HG03520 (cell line): ENCODE data around the gene FEZ2.
A peak's percentile ranks its signal among the peaks of the same experiment; 100 is the strongest.

Source experiments
- ATAC-seq: cut with Tn5 transposase; IDR thresholded peaks from one replicate; pipeline ENCODE4 v1.9.1; 2021; ENCODE audit warnings: mild to moderate bottlenecking, moderate library complexity; ENCODE audit not compliant: unreplicated experiment

FEZ2 gene

DNA sequence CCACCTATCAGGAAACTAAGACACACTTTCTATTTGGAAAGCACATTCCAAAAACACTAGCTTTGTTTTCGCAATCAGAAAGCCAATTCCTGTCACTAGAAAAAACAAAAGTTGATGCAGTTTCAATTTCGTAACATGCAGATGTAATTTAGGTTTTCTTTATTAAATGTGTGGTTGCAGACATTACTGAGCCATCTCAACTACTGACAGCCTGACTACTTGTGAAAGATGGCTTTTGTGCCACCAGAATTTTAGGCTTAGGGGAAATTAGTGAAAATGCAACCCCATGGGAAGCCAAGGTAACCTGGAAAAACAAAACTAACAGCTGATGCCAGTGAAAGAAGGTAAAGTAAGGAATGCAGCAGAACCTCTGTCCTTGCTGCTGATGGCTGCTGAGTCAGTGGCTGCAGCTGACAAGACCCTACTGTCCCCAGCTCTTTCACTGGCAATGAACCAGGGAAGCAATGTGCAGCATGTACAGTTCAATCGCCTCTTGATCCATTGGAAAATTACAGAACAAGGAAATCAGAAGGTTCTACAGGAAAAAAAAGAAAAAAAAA, 34.9 kb downstream of the FEZ2 start:
- ATAC-seq: no peak

DNA sequence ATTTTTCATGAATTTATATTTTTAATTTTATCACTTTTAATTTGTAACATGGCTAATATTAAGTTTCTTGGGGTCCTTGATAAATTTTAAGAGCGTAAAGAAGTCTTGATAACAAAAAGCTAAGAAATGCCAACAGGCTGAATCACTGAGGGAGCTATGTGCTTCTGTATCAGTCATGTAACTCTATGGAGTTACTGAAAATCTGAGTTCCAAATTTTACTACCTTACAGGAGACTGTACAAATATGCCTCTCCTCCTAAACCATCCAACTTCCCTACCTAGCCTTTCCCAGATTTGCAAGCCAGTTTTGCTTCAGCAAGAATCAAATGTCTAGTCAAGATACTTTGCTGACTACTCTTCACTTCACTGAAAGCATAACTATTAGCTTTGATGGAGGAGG, 35.7 kb downstream of the FEZ2 start:
- no peak for ATAC-seq

DNA sequence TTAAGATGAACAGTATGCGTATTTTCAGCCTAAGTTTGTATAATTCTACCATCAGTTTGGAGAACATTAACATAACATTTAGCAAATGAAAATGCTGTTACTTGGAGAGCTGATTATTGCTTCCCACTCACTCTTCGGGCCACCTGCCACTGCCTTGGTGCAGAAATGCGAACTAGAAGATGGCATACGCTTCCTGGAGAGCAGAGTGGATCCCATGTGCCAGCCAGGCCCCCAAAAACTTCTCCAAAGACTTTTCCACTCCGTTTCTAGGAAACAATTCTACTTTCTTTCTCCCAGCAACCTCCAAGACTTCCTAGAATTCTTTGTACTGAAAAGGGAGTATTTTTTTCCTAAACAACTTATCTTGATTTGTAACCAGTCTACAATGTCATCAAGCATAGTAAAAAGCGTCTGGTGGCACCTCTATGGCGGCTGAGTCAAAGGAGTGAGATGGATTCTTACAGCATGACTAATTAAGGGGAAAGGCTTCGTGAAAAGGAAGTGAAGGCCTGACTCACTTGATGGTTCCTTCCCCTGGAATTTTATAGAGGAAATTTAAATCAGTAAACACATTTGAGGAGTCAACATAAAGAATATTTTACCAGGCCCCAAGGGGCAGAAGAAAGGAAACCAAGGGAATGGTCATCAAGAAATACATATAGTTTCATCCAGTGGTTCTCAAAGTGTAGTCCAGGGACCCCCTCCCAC, 36.6 kb downstream of the FEZ2 start:
- no peak for ATAC-seq

DNA sequence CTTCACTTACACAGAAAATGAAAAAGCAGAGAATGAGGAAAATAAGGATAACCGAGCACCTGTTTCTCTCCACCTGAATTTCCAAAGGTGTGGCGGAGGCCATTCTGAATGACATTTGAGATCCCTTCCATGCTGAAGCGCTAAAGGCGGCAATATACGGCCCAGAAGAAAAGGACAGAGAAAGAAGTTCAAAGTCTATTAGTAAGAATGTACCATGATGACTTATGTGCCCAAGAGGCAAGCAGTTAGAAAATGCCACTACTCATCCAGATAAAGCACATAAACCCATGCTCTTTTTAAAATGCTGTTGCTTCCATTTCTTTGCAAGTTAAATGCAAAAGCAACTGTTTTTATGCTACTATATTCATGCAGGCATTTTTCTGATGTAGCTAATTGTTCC, 37.2 kb downstream of the FEZ2 start:
- ATAC-seq: no peak

DNA sequence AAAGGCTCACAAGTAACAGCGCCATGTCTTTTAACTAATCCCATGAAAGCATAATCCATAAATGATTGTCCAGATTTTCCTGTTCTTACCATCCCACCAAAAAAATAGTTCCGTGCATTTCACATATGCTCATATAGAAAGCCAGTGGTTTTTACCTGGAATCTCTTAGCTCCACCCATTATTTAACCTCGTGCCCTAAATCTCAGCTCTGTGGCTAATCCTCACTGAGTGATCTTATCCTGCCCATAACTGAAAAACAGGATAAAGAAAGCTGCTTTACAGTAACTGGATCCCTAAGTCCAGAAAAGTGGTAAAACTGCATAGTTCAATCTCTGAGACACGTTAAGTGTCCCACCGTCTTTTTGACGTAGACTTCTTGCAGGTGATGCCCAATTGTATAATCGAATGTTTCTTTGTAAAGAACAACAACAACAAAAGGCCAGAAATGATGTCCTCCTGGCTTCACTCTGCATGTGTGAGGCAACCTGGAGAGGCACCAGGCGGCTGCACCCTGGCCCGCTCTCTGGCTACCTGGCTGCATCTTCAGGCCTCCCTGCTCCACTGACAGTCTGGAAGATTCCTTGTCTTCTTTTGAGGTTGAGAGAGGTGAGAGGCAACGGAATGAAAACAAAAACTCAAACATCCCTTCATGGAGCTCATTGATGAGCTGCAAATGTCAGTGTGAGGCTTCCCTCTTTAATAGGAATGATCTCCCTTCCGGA, 38.6 kb downstream of the FEZ2 start:
- no peak for ATAC-seq

DNA sequence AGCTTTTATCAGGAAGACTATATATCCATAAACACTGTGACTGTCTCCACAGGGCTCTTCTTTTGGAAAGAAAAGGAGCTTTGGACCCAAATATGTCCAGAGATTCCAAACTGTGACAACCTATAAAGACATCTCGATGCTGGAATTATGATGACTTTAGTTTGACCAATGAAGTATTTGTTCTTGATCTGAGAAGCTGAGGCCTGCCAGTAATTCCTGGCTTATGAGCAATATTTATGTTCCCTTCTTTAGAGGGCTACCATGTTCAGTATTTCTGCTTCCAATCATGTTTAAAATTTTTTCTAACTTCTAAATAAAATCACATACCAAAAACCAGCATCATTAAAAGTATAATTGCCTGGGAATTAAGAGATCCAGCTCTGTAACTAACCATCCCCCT, 41.1 kb downstream of the FEZ2 start:
- no peak for ATAC-seq

DNA sequence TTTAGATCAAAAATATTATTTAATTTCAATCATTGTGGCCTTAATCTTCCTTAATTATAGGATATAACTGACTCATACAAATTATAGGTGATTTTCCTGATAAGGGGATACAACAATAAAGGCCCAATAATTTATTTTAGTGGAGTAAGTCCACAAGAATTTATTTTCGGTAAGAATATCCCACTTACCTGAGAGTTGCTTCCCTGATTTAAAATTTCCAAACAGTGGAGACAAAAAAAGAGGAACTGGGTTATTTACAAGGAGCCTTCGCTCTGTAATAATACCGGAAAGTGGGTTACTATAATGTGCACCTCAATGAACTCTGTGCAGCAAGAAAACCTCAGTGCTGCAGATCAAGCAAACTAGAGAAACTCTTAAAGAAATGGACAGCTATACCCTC, 42.2 kb downstream of the FEZ2 start:
- ATAC-seq: no peak

DNA sequence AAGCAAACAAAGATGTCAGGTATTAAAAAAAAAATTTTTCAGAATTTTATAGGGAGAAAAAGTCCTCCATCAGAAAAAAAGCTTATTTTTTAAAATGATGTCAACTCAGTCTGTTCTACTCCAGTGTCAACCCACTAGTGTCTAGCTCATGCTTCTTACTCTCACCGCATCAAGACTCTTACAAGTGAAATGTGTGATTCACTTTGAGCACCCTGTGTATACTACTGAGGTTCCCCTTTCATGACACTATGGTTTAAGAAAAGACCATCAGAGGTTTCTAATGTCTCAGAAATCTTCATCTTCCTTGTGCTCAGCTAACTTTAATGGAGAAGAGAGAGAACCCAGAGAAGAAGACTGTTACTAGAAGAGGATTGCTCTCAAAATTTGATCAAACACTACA, 43.4 kb downstream of the FEZ2 start:
- ATAC-seq: no peak

DNA sequence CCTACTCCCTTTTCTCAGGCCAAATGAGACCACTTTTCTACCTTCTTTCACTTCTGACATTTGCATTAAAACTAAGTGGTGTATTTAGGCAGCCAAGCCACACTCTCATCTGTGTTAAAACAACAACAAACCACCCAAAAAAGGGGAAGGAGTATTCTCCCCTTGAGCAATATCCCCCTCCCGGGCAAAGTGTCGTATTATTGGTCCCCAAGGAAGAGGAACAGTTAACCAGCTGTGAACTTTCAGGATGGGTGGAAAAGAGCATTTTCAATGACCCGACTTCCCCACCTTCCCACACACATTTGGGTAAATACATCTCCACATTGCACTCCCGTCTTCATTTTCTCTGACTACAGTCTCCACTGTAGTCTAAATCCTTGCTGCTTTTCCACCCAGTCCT, 44.3 kb downstream of the FEZ2 start:
- ATAC-seq: no peak

DNA sequence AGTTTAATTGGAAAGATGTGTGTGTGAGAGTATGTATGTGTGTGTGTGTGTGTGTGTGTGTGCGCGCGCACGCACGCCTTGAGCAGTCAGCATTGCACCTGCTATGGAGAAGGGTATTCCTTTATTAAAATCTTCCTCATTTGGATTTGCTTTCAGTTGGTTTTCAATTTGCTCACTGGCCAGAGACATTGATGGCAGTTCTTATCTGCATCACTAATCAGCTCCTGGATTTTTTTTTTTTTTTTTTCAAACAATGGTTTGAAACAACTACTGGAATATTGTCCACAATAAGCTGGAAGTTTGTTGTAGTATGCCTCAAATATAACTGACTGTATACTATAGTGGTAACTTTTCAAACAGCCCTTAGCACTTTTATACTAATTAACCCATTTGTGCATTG, 48.0 kb downstream of the FEZ2 start:
- no peak for ATAC-seq

DNA sequence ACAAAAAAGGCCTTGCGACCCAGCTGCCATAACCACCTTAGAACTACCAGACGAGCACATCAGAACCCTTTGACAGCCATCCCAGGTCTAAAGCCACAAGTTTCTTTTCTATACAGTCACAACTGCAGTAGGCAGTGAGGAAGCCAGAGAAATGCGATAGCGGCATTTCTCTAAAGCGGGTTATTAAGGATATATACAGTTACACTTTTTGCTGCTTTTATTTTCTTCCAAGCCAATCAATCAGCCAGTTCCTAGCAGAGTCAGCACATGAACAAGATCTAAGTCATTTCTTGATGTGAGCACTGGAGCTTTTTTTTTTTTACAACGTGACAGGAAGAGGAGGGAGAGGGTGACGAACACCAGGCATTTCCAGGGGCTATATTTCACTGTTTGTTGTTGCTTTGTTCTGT, 48.8 kb downstream of the FEZ2 start:
- no peak for ATAC-seq

DNA sequence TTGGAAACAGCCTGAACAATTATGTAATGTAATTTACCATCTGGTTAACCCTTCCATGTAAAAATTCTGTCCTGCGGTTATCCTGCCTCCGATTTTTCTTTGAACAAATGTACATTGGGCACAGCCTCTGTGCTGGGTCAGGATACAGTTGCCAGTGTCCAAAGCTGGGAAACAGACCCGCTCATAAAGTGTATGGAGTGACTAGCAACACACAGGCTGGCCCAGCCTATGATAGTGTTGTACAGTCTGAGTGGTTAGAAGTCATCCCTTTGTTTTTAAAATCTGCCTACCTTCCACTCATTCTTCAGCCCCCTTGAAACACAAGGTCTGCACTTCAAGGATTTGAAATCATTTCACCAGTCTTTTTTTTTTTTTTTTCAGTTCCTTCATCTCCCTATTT, 50.1 kb downstream of the FEZ2 start:
- no peak for ATAC-seq

DNA sequence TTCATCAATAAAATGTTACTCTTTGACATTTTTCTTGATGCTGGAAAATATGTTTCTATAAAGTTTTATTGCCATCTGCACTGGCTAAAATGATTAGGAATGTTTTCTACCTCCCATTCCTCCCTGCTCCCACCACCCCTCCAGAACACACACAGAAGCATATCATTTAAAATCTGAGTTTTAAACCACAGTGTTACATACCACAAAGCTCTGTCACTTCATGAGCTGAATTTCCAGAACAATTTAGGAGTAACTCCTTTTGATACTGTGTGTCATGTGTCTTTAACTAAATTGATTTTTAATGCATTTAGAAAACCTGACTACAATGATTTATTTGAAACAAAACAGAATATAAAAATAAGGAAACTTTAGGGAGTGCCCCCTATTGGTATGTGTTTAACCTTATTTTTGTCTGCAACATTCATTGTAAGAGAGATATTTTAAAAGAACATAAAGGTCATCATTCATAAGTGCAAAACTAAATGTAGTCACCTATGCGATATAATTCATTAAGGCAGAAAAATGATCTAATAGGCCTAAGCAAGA, 52.0 kb downstream of the FEZ2 start:
- ATAC-seq: no peak

DNA sequence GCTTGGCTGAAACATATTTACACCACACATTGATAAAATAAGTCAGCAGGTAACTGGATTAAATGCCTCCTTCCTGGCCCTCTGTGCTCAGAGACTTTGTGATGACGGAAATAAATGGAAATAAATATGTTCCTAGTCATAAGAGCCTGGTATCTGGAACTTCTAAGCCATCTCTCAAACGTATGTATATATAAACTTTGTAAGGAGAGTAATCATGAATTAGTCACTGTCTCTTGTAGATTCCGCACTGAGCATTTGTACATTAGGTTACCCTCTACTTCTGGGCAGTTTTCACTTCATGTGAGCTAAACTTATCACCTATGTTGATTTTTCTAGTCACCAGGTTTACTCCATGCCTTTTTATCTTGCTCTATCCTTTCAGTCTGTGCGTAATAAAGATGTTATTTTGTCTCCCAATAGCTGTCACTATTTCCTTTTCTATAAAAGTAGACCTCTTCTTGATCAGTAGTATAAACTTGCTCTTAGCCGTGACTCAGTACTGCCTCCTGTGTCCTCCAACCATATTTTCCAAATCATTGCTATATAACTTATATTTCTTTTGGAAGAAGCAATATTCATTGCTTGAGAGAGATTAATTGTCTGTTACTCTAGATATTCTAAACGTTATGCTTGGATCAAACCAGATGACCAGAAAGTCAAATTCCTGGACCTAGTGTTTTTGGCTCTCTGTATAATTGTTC, 53.2 kb downstream of the FEZ2 start:
- no peak for ATAC-seq

DNA sequence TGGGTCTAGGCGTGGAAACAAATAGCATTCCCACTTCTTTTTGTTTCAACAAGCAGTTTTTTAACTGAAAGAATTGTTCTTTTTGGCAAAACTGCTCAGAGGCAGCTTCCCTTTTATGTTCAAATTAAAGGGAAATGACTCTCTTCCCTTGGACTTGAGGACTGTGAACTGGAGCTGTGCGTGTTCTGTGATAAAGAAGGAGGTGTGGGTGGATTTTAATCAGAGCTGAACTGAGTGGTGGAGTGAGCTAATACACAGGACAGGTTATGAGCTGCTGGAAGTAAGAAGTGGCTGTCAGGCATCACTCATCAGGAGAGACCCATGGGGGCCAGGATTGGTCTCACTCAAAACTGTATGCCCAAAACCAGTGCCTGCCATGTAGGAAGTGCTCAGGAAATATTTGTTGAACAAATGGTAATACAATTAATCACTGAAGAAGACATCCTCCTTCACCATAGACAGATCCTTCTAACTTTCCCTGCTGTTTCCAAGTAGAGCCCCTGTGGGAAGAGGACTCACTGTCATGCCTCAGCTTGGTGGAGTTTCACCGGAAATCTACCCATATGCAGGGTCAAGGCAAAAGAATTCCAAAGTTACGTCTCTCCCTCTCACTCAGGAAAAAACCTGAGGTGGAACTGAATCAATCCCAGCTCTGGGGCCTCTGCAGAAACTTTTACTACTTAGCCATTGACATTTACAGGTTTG, 55.9 kb downstream of the FEZ2 start:
- no peak for ATAC-seq

DNA sequence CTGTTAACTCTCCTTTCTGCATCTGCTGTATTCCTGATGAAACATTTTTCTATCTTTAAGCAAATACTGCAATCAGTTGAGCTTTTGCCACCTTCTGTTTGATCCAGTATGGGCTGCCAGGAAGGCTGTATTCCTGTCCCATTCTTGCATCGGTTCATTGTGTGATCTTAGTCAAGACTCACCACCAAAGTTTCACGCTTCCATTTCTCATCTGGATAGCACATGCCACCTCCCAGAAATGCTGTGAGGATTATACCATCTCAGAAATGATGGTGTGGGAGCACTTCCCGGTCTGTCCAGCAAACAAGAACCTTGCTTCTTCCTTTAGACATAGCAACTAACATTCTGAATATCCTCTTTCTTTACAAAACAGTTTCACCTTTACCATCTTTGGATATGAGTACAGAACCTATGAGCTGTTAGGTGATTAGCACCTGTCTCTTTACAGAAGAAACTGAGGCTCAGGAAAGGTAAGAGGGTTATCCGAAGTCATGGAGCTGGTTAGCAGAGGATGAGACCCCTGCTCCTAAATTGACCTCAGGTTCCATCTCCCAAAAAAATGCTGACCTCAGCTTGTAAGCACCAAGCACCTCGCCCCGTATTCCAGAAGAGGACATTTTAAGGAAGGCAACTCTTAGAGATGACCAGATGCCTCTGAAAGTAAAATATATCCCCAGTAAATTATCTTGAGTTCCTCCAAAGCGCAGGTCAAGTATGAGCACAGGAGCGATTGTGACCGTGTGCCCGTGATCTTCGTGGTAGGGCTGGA, 56.8 kb downstream of the FEZ2 start:
- no peak for ATAC-seq

DNA sequence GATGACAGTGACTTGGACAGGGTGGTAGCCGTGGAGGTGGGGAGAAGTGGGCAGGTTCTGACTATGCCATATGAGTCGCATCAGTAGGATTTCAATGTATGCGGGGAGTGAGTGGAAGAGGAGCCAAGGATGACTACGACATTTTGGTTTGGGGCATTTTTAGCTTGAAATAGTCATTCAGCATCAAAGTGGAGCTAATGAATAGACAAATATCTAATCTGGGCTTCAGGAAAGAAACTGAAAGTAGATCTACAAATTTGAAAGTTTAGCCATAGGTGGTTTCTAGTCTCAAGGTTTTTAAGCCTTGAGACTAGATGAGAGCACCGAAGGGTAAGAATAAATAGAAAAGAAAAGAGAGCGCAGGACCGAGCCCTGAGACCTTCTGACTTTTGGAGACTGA, 58.3 kb downstream of the FEZ2 start:
- ATAC-seq: peak; percentile 52

DNA sequence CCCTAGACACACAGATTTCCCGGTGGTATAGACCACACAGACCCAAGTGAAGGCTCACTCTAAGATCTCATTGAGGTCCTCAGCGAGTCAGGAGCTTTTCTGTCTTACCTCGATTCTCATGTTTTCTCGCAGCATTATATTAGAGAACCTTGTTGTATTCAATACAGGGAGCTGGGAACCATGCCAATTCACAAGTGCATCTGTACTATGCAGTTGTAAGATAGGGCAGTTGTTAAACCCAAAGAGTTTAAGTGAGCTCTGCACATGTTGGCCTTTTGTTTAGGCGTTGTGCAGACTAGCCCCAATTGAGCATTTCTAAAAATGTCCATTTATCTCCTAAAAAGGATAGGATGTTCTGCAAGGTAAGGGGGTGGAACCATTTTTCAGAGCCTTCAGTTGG, 59.6 kb downstream of the FEZ2 start:
- no peak for ATAC-seq

DNA sequence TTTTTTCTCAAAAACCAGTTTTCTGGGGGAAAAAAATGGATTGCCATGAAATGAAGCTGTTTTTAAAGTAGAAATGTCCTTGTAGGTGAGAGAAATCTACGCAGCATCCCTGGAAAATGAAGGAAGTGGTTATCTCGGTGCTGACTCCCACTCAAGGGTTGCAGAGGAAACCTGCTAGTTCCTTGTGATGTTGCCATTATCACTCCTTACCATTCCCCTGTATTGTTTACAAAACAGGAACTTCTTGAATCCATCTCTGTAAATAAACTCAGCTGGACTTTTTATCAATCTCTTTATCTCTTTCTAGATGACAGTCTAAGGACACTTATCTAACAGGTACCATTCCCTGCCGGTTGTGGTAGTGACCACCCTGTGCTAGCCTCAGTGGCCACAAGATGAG, 61.2 kb downstream of the FEZ2 start:
- ATAC-seq: no peak

DNA sequence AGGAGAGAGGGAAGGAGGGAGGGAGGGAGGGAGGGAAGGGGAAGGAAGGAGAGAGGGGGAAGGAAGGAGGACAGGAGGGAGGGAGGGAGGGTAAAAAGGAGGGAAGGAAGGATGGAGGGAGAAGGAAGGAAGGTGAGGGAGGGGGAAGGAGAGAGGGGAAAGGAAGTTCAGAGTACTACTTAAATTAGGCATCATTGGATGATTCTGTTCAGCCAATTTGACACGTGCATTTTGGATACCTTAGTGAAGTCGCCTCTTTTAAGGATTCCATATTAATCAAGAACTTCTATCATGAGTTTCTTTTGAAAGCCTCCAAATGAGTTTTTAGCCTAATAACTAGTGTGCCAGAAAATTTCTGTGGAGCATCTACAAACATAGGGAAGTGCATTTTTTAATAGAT, 62.9 kb downstream of the FEZ2 start:
- no peak for ATAC-seq
